Measurements from ENCODE around the gene HECTD4. TPM values are rescaled to one million over a fixed set of nuclear protein-coding genes. Genes with fewer than 3 reads are reported as not detected.

The HECTD4 gene
- total RNA-seq, 1 experiment from 2014 or later, result 24.6 TPM

DNA sequence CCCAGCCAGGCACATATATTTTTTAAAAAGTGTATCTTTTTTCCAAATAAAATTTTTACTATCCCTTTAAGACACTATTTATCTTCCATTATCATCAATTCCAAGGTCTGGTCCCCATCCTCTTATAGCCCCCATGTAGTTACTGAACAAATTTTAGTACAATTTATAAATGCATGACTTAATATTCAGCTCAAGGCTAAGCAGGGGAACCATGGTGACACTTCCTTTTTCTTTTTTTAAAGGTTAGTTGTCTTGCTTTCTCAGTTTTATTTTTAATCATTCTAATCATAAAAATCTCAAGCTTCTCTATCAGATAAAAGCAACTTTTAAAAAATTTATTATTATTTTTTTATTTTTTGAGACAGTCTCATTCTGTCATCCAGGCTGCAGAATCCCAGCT is 164.6 kb downstream of the HECTD4 start:
- Histone ChIP-seq H3F3A (ENCODE audit: low read length, unreplicated experiment) (no peaks in the 10 kb centered on the region), H3K4me2 (ENCODE audit: low read length) (no peak overlapping the region), H3K9ac (ENCODE audit: low read length) (no peak overlapping the region), H3K79me2 (ENCODE audit: low read length) (no peaks in the 10 kb centered on the region), H2AFZ (ENCODE audit: low read length) (no peak overlapping the region), H3K4me3 (ENCODE audit: low read length) (no peak overlapping the region), H4K20me1 (ENCODE audit: low read length) (no peaks in the 10 kb centered on the region), H3K4me1 (ENCODE audit: insufficient read depth, low read length) (no peaks in the 10 kb centered on the region), H3K27ac (ENCODE audit: low read length) (no peak overlapping the region), H3K27me3 (ENCODE audit: low read length) (no peaks in the 10 kb centered on the region), H3K36me3 (ENCODE audit: low read depth, low read length) (peaks cover 5% of the 10 kb centered on the region; the same call in 1 of the 2 replicates), H3K9me3 (ENCODE audit: low read length) (no peaks in the 10 kb centered on the region), H3K9me2 (replicated peaks; ENCODE audit: low read length) (no peaks in the 10 kb centered on the region)
- no peak for DNase-seq
- BruUV-seq (replicated peaks), result no TSS peak
- ATAC-seq, result no peak
- ChIA-PET CTCF (no interaction called here), POLR2A (ENCODE audit: unreplicated experiment) (interaction anchor here (0.6 kb wide), 1 partner anchor 20 kb away, joined by 6 read pairs; no protein-coding TSS in a partner anchor)
- no peak for TF ChIP-seq EZH2 (IDR thresholded peaks at IDR 0.05; ENCODE audit: low read length, unreplicated experiment)
- no peak for TF ChIP-seq EZH2phosphoT487 (IDR thresholded peaks at IDR 0.05; ENCODE audit: borderline replicate concordance, low read length)
- TF ChIP-seq, protein P1, sequence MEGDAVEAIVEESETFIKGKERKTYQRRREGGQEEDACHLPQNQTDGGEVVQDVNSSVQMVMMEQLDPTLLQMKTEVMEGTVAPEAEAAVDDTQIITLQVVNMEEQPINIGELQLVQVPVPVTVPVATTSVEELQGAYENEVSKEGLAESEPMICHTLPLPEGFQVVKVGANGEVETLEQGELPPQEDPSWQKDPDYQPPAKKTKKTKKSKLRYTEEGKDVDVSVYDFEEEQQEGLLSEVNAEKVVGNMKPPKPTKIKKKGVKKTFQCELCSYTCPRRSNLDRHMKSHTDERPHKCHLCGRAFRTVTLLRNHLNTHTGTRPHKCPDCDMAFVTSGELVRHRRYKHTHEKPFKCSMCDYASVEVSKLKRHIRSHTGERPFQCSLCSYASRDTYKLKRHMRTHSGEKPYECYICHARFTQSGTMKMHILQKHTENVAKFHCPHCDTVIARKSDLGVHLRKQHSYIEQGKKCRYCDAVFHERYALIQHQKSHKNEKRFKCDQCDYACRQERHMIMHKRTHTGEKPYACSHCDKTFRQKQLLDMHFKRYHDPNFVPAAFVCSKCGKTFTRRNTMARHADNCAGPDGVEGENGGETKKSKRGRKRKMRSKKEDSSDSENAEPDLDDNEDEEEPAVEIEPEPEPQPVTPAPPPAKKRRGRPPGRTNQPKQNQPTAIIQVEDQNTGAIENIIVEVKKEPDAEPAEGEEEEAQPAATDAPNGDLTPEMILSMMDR (conservative IDR thresholded peaks at IDR 0.05; ENCODE audit: low read depth, low read length), result no peak
- intact Hi-C loops (cut with micrococcal nuclease), result no loop called here

DNA sequence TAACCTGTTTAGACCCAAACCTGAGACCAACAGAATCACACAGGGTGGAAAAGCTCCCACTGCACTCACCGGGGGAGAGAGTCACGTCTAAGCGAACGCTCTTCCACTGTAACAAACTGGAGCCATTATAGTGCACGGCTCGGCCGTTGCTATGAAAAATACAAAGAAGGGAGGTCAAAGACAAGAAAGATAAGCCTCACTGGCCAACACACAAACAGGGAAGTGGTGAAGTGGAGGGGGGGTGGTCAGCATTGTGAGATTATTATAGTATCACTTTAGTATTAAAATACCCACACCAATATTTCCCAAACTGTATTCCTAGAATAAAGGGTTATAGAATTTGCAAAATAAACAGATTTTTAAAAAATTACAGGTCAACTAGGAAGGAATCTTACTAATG is 166.0 kb downstream of the HECTD4 start:
- intact Hi-C loops (cut with micrococcal nuclease), result no loop called here
- peaks cover 17% of the 10 kb centered on the region for H3K36me3 ChIP-seq (ENCODE audit: low read depth, low read length)

DNA sequence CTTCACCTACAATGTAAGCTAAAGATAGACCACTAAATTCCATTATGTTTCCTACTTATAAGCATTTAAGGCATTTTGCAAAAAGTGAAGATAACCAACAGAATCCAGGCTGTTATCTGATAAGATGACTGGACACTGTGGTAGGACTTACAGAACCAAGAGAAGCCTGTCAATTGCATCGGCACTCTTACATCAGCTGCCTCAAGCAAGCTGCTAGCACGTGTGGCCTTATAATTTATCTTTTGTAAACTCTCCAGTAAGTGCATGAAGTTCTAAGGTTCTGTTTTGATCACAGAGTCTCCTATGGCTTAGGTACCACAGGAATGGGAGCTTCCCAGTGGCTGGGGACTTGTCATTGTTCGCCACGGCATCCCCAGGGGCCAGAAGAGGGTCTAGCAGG is 168.2 kb downstream of the HECTD4 start:
- no TSS peak for BruUV-seq (replicated peaks)
- H3K4me1 ChIP-seq (ENCODE audit: insufficient read depth, low read length), result no peaks in the 10 kb centered on the region
- TF ChIP-seq, protein P1 (conservative IDR thresholded peaks at IDR 0.05; ENCODE audit: low read depth, low read length), result no peak
- TF ChIP-seq EZH2 (IDR thresholded peaks at IDR 0.05; ENCODE audit: low read length, unreplicated experiment) (no peak), EZH2phosphoT487 (IDR thresholded peaks at IDR 0.05; ENCODE audit: borderline replicate concordance, low read length) (no peak)

More for the DNA sequence above, 166.0 kb downstream of the HECTD4 start:
- no peaks in the 10 kb centered on the region for H3F3A ChIP-seq (ENCODE audit: low read length, unreplicated experiment)
- ATAC-seq, result no peak
- H3K4me1 ChIP-seq (ENCODE audit: insufficient read depth, low read length), result no peaks in the 10 kb centered on the region
- H3K9ac ChIP-seq (ENCODE audit: low read length), result no peak overlapping the region
- no peak for TF ChIP-seq EZH2 (IDR thresholded peaks at IDR 0.05; ENCODE audit: low read length, unreplicated experiment)
- TF ChIP-seq, protein P1 (conservative IDR thresholded peaks at IDR 0.05; ENCODE audit: low read depth, low read length), result no peak
- TF ChIP-seq EZH2phosphoT487 (IDR thresholded peaks at IDR 0.05; ENCODE audit: borderline replicate concordance, low read length), result no peak
- no peaks in the 10 kb centered on the region for H3K9me3 ChIP-seq (ENCODE audit: low read length)
- no peak overlapping the region for H2AFZ ChIP-seq (ENCODE audit: low read length)
- ChIA-PET CTCF (no interaction called here), POLR2A (ENCODE audit: unreplicated experiment) (no interaction called here)
- no peaks in the 10 kb centered on the region for H3K9me2 ChIP-seq (replicated peaks; ENCODE audit: low read length)
- H3K79me2 ChIP-seq (ENCODE audit: low read length), result no peaks in the 10 kb centered on the region
- no peak overlapping the region for H3K4me3 ChIP-seq (ENCODE audit: low read length)
- no peaks in the 10 kb centered on the region for H4K20me1 ChIP-seq (ENCODE audit: low read length)
- H3K27me3 ChIP-seq (ENCODE audit: low read length), result no peaks in the 10 kb centered on the region
- BruUV-seq (replicated peaks), result no TSS peak
- no peak for DNase-seq
- no peak overlapping the region for H3K4me2 ChIP-seq (ENCODE audit: low read length)
- H3K27ac ChIP-seq (ENCODE audit: low read length), result no peak overlapping the region

More for the DNA sequence above, 168.2 kb downstream of the HECTD4 start:
- H3K4me3 ChIP-seq (ENCODE audit: low read length), result no peak overlapping the region
- H3K4me2 ChIP-seq (ENCODE audit: low read length), result no peak overlapping the region
- DNase-seq (no peak), ATAC-seq (no peak)
- H3K27me3 ChIP-seq (ENCODE audit: low read length), result no peaks in the 10 kb centered on the region
- H3F3A ChIP-seq (ENCODE audit: low read length, unreplicated experiment), result no peaks in the 10 kb centered on the region
- no peak overlapping the region for H3K27ac ChIP-seq (ENCODE audit: low read length)
- intact Hi-C loops (cut with micrococcal nuclease), result no loop called here
- H3K9ac ChIP-seq (ENCODE audit: low read length), result no peak overlapping the region
- no peaks in the 10 kb centered on the region for H3K9me2 ChIP-seq (replicated peaks; ENCODE audit: low read length)
- no peaks in the 10 kb centered on the region for H3K9me3 ChIP-seq (ENCODE audit: low read length)
- peaks cover 23% of the 10 kb centered on the region for H3K36me3 ChIP-seq (ENCODE audit: low read depth, low read length)
- CTCF ChIA-PET, result no interaction called here
- no peaks in the 10 kb centered on the region for H4K20me1 ChIP-seq (ENCODE audit: low read length)
- no peak overlapping the region for H2AFZ ChIP-seq (ENCODE audit: low read length)
- POLR2A ChIA-PET (ENCODE audit: unreplicated experiment), result interaction anchor here (0.6 kb wide), 1 partner anchor 74 kb away, joined by 3 read pairs; no protein-coding TSS in a partner anchor
- no peaks in the 10 kb centered on the region for H3K79me2 ChIP-seq (ENCODE audit: low read length)

Measured in PC-3 (cell line).